ENCODE data around the gene ZBED5.
"Not testable (repeated sequence)": the region's sequence is repeated elsewhere in the genome, so short reads cannot be mapped to it uniquely, and the experiment has no call there.

DNA sequence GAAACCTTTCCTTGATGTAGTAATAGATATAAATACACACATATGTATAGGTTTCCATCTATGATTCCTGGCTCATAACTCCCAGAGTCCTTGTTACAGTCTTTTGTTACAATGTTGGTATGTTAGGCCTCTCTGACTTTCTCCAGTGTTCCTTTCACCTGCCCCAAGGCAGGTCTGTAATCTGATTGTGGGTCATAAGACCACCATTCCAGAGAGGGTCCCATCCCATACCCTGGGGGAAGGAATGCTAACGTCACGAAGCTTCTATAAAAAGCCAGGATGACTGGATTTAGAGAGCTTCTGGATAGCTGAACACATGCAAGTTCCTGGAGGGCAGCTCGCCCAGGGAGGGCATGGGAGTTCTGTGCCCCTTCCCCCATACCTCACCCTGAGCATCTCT lies 35.4 kb downstream of the ZBED5 start:
- not testable (repeated sequence) for TF ChIP-seq CTCF (IDR thresholded peaks at IDR 0.05; ENCODE audit: poor library complexity); EZH2 (IDR thresholded peaks at IDR 0.05; ENCODE audit: borderline replicate concordance)

All from hepatocyte (in vitro differentiated cells).